C4-2B (cell line): ENCODE measurements around the gene LLGL1.

Experiments
- H3K27ac ChIP-seq: fragments of 450-650 bp; 2 replicates; pipeline ENCODE4 v1.5.1; 2017
- CTCF ChIP-seq: fragments of 450-650 bp; conservative IDR thresholded peaks from 2 replicates; pipeline ENCODE4 v1.5.1; 2017; ENCODE audit warnings: mild to moderate bottlenecking
- ZFX ChIP-seq: fragments of 450-650 bp; IDR thresholded peaks from 2 replicates; pipeline ENCODE4 v1.6.1; 2017

Gene LLGL1

GRCh38 chr17:18253947-18254821 lies 28.7 kb downstream of the LLGL1 start:
- H3K27ac ChIP-seq = no peak overlapping the region

GRCh38 chr17:18254888-18255649 lies 29.6 kb downstream of the LLGL1 start:
- TF ChIP-seq ZFX (no peak), CTCF (no peak; the same call in 1 of the 2 replicates)
- H3K27ac ChIP-seq = no peak overlapping the region

More at GRCh38 chr17:18253947-18254821, 28.7 kb downstream of the LLGL1 start:
- TF ChIP-seq ZFX (no peak), CTCF (no peak)

GRCh38 chr17:18256351-18256750 lies 30.9 kb downstream of the LLGL1 start:
- H3K27ac ChIP-seq = peak overlapping the region; percentile 95; the same call in 1 of the 2 replicates
- TF ChIP-seq ZFX (no peak), CTCF (no peak)

GRCh38 chr17:18256776-18257175 lies 31.3 kb downstream of the LLGL1 start:
- H3K27ac ChIP-seq = peak overlapping the region; percentile 95
- no peak for TF ChIP-seq CTCF
- TF ChIP-seq ZFX = no peak

- TF ChIP-seq CTCF = no peak
- peak overlapping the region; percentile 95 for H3K27ac ChIP-seq
Observed at GRCh38 chr17:18257268-18257981, 32.0 kb downstream of the LLGL1 start.

- H3K27ac ChIP-seq = peak overlapping the region; percentile 95
- TF ChIP-seq ZFX = no peak
- no peak for TF ChIP-seq CTCF
Observed at GRCh38 chr17:18257982-18258355, 32.5 kb downstream of the LLGL1 start.
